Fibroblast of villous mesenchyme (primary cell): ENCODE data around the gene ANKRD33. TPM values are rescaled to one million over a fixed set of nuclear protein-coding genes. Genes with fewer than 3 reads are reported as not detected.

Experiments used
- DNase-seq: peaks from one replicate; pipeline ENCODE4 v3.0.0-alpha.2; 2010; ENCODE audit warnings: low read depth
- H3K4me3 ChIP-seq: 2 replicates; pipeline ENCODE4 v1.5.1; 2011; ENCODE audit warnings: low read depth, mild to moderate bottlenecking, low read length
- CTCF ChIP-seq: IDR thresholded peaks from 2 replicates; pipeline ENCODE4 v1.5.1; 2012; ENCODE audit warnings: low read depth, mild to moderate bottlenecking, low read length; ENCODE audit not compliant: insufficient read depth
- total RNA-seq: library from RNA; depleted of rRNA; stranded (reverse); fragments of >200 nt; gene quantifications from 2 replicates; pipeline ENCODE4 v1.2.3, GENCODE V29; 2012

ANKRD33 gene
- total RNA-seq, 1 donor = not detected

- no peak overlapping the region for H3K4me3 ChIP-seq
- no peak for DNase-seq
- no peak for TF ChIP-seq CTCF
Measured at GRCh38 chr12:51850081-51850964, 37.6 kb upstream of the ANKRD33 start.

GRCh38 chr12:51850965-51851299 lies 37.0 kb upstream of the ANKRD33 start:
- no peak for DNase-seq
- no peak overlapping the region for H3K4me3 ChIP-seq
- TF ChIP-seq CTCF = no peak

DNA sequence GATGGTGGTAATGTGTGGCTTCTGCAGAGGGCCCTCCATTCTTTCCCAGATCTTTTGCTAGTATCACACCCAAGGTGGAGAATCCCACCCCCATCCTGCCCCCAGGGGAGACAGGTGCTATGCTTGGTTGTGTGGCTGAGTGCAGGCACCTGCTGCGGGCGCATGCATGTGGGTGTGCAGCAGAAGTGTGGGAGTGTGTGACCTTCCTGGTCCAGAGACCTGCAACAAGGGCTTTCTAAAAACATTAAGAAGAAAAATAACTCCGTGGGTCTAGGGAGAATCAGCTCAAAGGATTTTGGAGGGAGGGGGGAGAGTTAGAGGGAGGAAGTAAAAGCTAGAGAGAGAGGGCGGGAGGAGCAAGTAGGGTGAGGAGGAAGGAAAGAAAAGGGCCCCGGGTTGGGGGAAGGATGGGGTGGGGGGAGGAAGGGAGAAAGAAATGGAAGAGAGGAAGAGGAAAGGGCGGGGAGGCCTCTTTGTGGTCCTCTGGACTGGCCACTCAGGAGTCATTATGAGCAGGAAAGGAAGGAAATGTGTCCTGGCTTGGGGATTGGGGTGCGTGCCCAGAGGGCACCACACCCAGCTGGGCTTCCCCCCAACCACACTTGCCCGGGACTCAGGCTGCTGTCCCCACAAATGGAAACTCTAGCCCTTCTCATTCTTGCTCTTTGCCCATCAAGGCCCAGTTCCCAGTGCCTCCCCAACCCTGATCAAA lies 36.3 kb upstream of the ANKRD33 start:
- H3K4me3 ChIP-seq = no peak overlapping the region
- no peak for DNase-seq
- TF ChIP-seq CTCF = no peak

DNA sequence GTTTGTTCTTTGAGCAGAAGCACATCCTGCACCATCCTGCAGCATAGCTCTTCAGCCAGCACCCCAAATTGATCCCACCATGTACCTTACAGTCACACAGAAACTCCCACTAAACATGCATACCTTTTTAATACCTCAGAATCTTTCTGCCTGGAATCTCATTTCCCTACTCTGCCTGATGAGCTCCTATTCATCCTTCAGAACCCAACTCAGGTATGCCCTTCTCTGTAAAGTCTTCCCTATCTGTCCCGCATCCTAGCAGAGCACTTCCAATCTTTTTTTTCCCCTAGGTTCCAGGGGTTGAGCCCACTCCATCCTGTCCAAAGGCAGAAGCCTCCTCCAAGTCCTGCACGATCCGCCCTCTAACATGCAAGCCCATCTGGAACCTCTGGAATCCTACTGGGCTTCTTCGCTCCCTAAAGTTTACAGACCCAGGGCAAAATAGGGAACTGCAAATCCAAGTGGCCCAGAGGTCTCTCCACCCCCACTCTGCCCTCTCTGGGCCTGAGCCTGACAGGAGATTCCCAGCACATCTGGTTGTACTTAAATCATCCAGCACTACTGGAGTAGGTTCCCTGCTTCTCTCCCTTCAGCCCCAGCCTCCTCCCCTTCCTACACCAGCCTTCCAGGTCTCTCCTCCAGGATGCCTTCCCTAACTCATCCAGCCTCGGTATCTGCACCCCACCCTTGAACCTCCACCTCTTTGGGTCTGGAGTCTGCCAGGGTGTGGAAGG lies 35.3 kb upstream of the ANKRD33 start:
- H3K4me3 ChIP-seq = no peak overlapping the region
- no peak for DNase-seq
- no peak for TF ChIP-seq CTCF

GRCh38 chr12:51855586-51856428 lies 32.1 kb upstream of the ANKRD33 start:
- TF ChIP-seq CTCF = no peak
- no peak for DNase-seq
- peak overlapping the region; percentile 43 for H3K4me3 ChIP-seq

DNA sequence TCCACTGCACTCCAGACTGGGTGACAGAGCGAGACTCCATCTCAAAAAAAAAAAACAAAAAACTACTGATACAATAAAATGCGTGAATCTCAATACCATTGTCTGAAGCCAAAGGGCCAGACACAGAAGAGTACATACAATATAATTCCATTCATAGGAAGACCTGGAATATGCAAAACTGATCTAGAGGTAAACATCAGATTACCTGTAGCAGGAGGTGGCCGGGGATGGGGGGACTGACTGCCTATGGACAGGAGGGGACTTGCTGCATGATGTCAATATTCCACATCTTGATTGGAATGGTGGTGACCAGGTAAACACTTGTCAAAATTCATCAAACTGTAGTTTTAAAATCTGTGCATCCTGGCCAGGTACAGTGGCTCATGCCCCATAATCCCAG lies 26.9 kb upstream of the ANKRD33 start:
- no peak for TF ChIP-seq CTCF
- H3K4me3 ChIP-seq = no peak overlapping the region
- no peak for DNase-seq
